Lung (tissue), 16 donors: Measurements from ENCODE around the gene SHISA5. TPM values are rescaled to one million over a fixed set of nuclear protein-coding genes. Genes with fewer than 3 reads are reported as not detected.
A peak's percentile ranks its signal among the peaks of the same experiment; 100 is the strongest.

ENCODE experiments used
- ATAC-seq: fragments of 200-7000 bp; cut with Tn5 transposase; one replicate; pipeline ENCODE4 v1.9.1; 2020; ENCODE audit warnings: moderate number of reproducible peaks; ENCODE audit not compliant: insufficient read depth, low FRiP score
- DNase-seq, 3 donors: peaks; one replicate each; pipeline ENCODE4 v3.0.0-alpha.2; 2013 to 2017
- H3K27ac ChIP-seq, 2 donors: one replicate each; pipeline ENCODE4 v1.5.1; 2013; ENCODE audit warnings: mild to moderate bottlenecking in 2 of 2, moderate library complexity in 2 of 2, control low read depth in 1 of 2, inconsistent platforms in 1 of 2, low read depth in 1 of 2, low read length in 1 of 2
- H3K27me3 ChIP-seq, 3 donors: one replicate each; pipeline ENCODE4 v1.5.1; 2013; ENCODE audit warnings: low read length in 2 of 3; ENCODE audit not compliant: control insufficient read depth in 3 of 3, insufficient read depth in 3 of 3
- H3K36me3 ChIP-seq, 4 donors: one replicate each; pipeline ENCODE4 v1.5.1; 2013; ENCODE audit warnings: low read length in 4 of 4, mild to moderate bottlenecking in 1 of 4, moderate library complexity in 1 of 4; ENCODE audit not compliant: control insufficient read depth in 4 of 4, insufficient read depth in 4 of 4
- H3K4me1 ChIP-seq, 5 donors: one replicate each; pipeline ENCODE4 v1.5.1; 2013; ENCODE audit warnings: low read length in 5 of 5, mild to moderate bottlenecking in 2 of 5, moderate library complexity in 1 of 5; ENCODE audit not compliant: control insufficient read depth in 5 of 5, insufficient read depth in 5 of 5
- H3K4me3 ChIP-seq: one replicate; pipeline ENCODE4 v1.5.1; 2013; ENCODE audit warnings: mild to moderate bottlenecking, control low read depth, moderate library complexity
- H3K9ac ChIP-seq, 2 donors: one replicate each; pipeline ENCODE4 v1.5.1; 2013; ENCODE audit warnings: low read length in 2 of 2, control low read depth in 1 of 2; ENCODE audit not compliant: insufficient read depth in 1 of 2
- H3K9me3 ChIP-seq, 4 donors: one replicate each; pipeline ENCODE4 v1.5.1; 2013; ENCODE audit warnings: low read length in 3 of 4, mild to moderate bottlenecking in 1 of 4, moderate library complexity in 1 of 4; ENCODE audit not compliant: control insufficient read depth in 4 of 4, insufficient read depth in 3 of 4
- WGBS, 2 donors: extraction: QIAGEN DNeasy Blood & Tissue Kit; methylation state at CpG; one replicate each; pipeline ENCODE4 v1.1.7; 2013; 5-methylcytosine and 5-hydroxymethylcytosine counted together
- long read RNA-seq, 5 donors: transcript quantifications; one replicate each; lab custom pipeline, GENCODE V29; 2026
- polyA plus RNA-seq, 2 donors: library from polyadenylated mRNA; stranded (reverse); fragments of 200-250 nt; gene quantifications; one replicate each; pipeline ENCODE4 v1.2.1, GENCODE V29; 2013
- total RNA-seq, 2 donors: library from RNA; depleted of rRNA in 1 of 2; stranded (reverse); fragments of >200 nt in 1 of 2; gene quantifications; one replicate each; pipeline ENCODE4 v1.2.1, GENCODE V29; 2014 to 2021
- TF ChIP-seq, protein P1 (sequence below): IDR thresholded peaks from 2 replicates; pipeline ENCODE4 v1.5.1; 2012; ENCODE audit warnings: mild to moderate bottlenecking; ENCODE audit errors: control extremely low read depth, extremely low read depth
- donor health status: control.
- donor health status: control.
- donor health status: Bipolar disorder and iron deficiency.
- donor health status: healthy.
- donor health status: DM: yes; HTN: yes; CAD: no.

The SHISA5 gene, protein sequence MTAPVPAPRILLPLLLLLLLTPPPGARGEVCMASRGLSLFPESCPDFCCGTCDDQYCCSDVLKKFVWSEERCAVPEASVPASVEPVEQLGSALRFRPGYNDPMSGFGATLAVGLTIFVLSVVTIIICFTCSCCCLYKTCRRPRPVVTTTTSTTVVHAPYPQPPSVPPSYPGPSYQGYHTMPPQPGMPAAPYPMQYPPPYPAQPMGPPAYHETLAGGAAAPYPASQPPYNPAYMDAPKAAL
- total RNA-seq (100 to 1,000 TPM in 1 of 2 donors, 10 to 100 TPM in 1; 70.5 to 184 TPM), polyA plus RNA-seq (100 to 1,000 TPM in 1 of 2 donors, 10 to 100 TPM in 1; 87.2 to 176 TPM)
- long read RNA-seq, donor 1, transcript SHISA5-216 (3 exons, 1,908 nt) = minor isoform, 15 of 63 reads
- long read RNA-seq, donor 1, transcript SHISA5-206 (4 exons, 1,839 nt) = major isoform, 34 of 63 reads
- long read RNA-seq, donor 1, partial matches to known transcripts = 5 of 63 reads
- long read RNA-seq, donor 1, other reads (novel, unspliced or antisense) = 0 of 63 reads
- long read RNA-seq, donor 2, transcript SHISA5-201 (6 exons, 2,369 nt) = minor isoform, 5 of 32 reads
- long read RNA-seq, donor 2, transcript SHISA5-216 (3 exons, 1,908 nt) = minor isoform, 8 of 32 reads
- long read RNA-seq, donor 2, transcript SHISA5-206 (4 exons, 1,839 nt) = major isoform, 11 of 32 reads
- long read RNA-seq, donor 2, partial matches to known transcripts = 8 of 32 reads
- long read RNA-seq, donor 2, other reads (novel, unspliced or antisense) = 0 of 32 reads
- long read RNA-seq, donor 3, transcript SHISA5-201 (6 exons, 2,369 nt) = minor isoform, 5 of 44 reads
- long read RNA-seq, donor 3, transcript SHISA5-206 (4 exons, 1,839 nt) = minor isoform, 8 of 44 reads
- long read RNA-seq, donor 3, transcript SHISA5-216 (3 exons, 1,908 nt) = major isoform, 17 of 44 reads
- long read RNA-seq, donor 3, partial matches to known transcripts = 13 of 44 reads
- long read RNA-seq, donor 3, other reads (novel, unspliced or antisense) = 0 of 44 reads
- long read RNA-seq, donor 4, transcript SHISA5-206 (4 exons, 1,839 nt) = major isoform, 12 of 70 reads
- long read RNA-seq, donor 4, transcript SHISA5-201 (6 exons, 2,369 nt) = minor isoform, 6 of 70 reads
- long read RNA-seq, donor 4, transcript SHISA5-216 (3 exons, 1,908 nt) = minor isoform, 8 of 70 reads
- long read RNA-seq, donor 4, partial matches to known transcripts = 42 of 70 reads
- long read RNA-seq, donor 4, other reads (novel, unspliced or antisense) = 0 of 70 reads
- long read RNA-seq, donor 5, transcript SHISA5-201 (6 exons, 2,369 nt) = minor isoform, 10 of 93 reads
- long read RNA-seq, donor 5, transcript SHISA5-206 (4 exons, 1,839 nt) = major isoform, 42 of 93 reads
- long read RNA-seq, donor 5, transcript SHISA5-216 (3 exons, 1,908 nt) = minor isoform, 22 of 93 reads
- long read RNA-seq, donor 5, partial matches to known transcripts = 16 of 93 reads
- long read RNA-seq, donor 5, other reads (novel, unspliced or antisense) = 0 of 93 reads

- Histone ChIP-seq H3K9me3 (no peaks in the 10 kb centered on the region), H3K4me3 (peak within 1 kb of the TSS; percentile 70), H3K27ac (peak within 1 kb of the TSS; percentile 83 to 97), H3K4me1 (peaks cover 0 to 17% (median 13%) of the 10 kb centered on the region in 5 donors), H3K9ac (peak within 1 kb of the TSS; percentile 82 to 83), H3K27me3 (no peaks in the 10 kb centered on the region), H3K36me3 (peaks cover 0 to 11% (median 0%) of the 10 kb centered on the region in 4 donors)
- ATAC-seq = peak; percentile 88
- TF ChIP-seq, protein P1, sequence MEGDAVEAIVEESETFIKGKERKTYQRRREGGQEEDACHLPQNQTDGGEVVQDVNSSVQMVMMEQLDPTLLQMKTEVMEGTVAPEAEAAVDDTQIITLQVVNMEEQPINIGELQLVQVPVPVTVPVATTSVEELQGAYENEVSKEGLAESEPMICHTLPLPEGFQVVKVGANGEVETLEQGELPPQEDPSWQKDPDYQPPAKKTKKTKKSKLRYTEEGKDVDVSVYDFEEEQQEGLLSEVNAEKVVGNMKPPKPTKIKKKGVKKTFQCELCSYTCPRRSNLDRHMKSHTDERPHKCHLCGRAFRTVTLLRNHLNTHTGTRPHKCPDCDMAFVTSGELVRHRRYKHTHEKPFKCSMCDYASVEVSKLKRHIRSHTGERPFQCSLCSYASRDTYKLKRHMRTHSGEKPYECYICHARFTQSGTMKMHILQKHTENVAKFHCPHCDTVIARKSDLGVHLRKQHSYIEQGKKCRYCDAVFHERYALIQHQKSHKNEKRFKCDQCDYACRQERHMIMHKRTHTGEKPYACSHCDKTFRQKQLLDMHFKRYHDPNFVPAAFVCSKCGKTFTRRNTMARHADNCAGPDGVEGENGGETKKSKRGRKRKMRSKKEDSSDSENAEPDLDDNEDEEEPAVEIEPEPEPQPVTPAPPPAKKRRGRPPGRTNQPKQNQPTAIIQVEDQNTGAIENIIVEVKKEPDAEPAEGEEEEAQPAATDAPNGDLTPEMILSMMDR = no peak
- 1 to 2% methylated on average over 36 to 66 of the region's 66 CpGs for WGBS, 2 donors
- DNase-seq = peak; percentile 74 to 87 (median 84)
Measured at GRCh38 chr3:48504051-48504946, at the start of gene SHISA5. SHISA5 (minus strand) TSS chr3:48504174; CDS start chr3:48504094, 80 bp downstream.

DNA sequence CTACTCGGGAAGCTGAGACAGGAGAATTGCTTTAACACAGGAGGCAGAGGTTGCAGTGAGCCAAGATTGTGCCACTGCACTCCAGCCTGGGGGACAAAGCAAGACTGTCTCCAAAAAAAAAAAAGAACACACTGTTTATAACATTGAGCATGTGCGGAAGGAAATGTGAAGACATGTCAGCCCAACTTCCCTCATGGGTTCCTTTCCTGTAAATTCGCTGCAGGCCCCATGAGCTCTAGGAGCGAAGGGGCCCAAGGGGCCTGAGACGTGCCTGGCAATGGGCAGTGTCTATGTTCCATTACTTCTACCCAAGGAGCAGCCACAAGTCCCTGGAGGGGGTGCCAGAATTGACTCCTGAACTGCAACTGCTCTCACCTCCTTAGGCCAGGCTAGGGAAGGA lies 49.4 kb upstream of the SHISA5 start:
- ATAC-seq (no peak), DNase-seq (no peak)
- Histone ChIP-seq H3K4me1 (peaks cover 0 to 21% (median 6%) of the 10 kb centered on the region in 5 donors), H3K36me3 (no peaks in the 10 kb centered on the region), H3K4me3 (no peak overlapping the region), H3K9ac (no peak overlapping the region), H3K27ac (no peak overlapping the region), H3K9me3 (no peaks in the 10 kb centered on the region), H3K27me3 (no peaks in the 10 kb centered on the region)
- TF ChIP-seq, protein P1 = no peak
- 44 to 77% methylated on average over 5 of the region's 5 CpGs for WGBS, 2 donors
